Body of pancreas (tissue), 4 donors: ENCODE data around the gene RNF213.

Source experiments
- CTCF ChIP-seq, 7 experiments: fragments of 450-650 bp in 4 of 7; fragments of 200-600 bp in 3 of 7; sonication (generic) in 3 of 7; IDR thresholded peaks; one replicate each; pipeline ENCODE4 v1.5.1; 2016 to 2019; ENCODE audit warnings: antibody characterized with exemption in 7 of 7
- POLR2A ChIP-seq, 3 donors: fragments of 450-650 bp; IDR thresholded peaks; one replicate each; pipeline ENCODE4 v1.6.1; 2016; ENCODE audit warnings: antibody characterized with exemption in 3 of 3, mild to moderate bottlenecking in 2 of 3

- TF ChIP-seq CTCF (IDR thresholded peaks at IDR 0.05) (no peak), POLR2A (IDR thresholded peaks at IDR 0.05) (no peak)
These were observed 35.4 kb upstream of the RNF213 start for GRCh38 chr17:80225230-80225629.
